DMS 273 (cell line): ENCODE results near the gene SERGEF.

Source experiments
- DNase-seq: peaks from one replicate; lab custom pipeline; 2025; ENCODE audit not compliant: unreplicated experiment; lab: John Stamatoyannopoulos, UW

The SERGEF gene

GRCh38 chr11:17760102-17761029 lies 252.5 kb downstream of the SERGEF start:
- peak; percentile 69 for DNase-seq

- no peak for DNase-seq
Observed at GRCh38 chr11:17755891-17756290, 257.0 kb downstream of the SERGEF start.

DNA sequence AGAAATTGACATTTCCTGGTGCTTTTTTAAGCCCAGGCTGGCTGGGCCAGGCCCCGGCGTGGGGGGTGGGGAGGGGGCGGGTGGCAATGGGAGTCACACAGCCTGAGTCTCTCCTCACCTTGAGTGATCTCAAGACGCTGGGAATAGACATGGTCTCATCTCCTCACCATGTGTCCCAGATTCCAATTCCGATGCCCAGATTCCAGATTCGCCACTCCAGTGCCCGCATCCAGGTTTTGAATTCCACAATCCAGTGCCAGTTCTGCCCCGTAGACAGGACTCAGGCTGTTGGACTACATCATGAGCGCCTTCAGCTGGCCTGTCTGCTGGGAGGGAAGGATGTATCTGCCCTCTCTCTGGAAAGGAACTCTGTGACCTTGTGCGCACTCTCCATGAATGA lies 259.2 kb downstream of the SERGEF start:
- no peak for DNase-seq

DNA sequence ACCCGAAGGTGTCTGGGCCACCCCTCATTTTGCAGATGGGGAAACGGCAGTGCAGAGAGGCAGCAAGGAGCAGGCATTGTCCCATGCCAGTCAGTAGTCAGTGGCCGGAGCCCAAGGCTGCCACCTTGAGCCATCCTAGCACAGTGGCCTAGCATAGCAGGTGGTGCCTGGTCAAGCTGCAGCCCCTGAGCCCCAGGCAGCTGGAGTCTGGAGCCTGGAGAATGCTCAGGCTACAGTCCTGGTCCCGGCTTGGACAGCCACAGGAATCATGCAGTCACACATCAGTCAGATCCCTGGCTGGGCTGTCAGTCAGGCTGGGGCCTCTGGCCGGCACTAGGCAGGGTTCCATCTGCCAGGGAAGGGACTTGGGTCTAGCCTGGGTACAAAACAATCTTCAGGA lies 259.7 kb downstream of the SERGEF start:
- no peak for DNase-seq

DNA sequence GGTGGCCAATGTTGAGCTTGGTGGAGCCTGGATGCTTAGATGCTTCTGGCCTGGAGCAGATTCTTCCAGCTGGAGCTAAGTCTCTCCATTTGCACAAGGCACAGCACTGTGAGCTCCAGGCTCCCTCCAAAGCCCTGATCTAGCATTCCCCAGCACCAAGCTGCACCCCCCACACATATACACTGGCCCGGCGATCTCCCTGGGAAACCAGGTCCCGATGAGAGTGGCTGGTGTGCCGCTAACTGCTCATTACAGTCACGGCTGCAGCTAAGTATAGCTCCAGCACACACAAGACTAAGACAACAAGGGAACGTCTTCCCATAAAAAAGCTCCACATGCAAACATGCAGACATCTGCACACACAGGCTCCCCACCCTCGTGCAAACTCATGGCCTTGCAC lies 260.7 kb downstream of the SERGEF start:
- no peak for DNase-seq

DNA sequence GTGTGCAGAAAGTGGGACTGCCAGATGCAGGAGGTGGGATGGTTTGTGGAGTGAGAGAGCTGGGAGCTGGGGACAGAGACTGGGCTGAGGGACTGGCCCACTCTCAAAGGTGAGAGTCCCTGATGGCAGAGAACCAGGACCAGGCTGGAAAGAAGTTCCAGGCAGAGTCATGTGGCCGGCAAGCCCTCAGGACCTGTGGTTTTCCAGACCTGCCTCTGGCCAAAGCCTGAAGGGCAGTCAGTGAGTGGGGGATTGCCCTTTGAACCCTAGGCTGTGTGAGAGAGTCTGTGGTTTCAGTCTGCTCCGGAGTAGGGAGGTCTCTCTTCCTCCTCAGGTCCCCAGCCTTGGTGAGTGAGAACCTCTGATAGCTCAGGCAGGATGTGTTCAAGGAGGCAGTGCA lies 261.3 kb downstream of the SERGEF start:
- DNase-seq, result no peak

GRCh38 chr11:17750801-17751165 lies 262.1 kb downstream of the SERGEF start:
- no peak for DNase-seq

DNA sequence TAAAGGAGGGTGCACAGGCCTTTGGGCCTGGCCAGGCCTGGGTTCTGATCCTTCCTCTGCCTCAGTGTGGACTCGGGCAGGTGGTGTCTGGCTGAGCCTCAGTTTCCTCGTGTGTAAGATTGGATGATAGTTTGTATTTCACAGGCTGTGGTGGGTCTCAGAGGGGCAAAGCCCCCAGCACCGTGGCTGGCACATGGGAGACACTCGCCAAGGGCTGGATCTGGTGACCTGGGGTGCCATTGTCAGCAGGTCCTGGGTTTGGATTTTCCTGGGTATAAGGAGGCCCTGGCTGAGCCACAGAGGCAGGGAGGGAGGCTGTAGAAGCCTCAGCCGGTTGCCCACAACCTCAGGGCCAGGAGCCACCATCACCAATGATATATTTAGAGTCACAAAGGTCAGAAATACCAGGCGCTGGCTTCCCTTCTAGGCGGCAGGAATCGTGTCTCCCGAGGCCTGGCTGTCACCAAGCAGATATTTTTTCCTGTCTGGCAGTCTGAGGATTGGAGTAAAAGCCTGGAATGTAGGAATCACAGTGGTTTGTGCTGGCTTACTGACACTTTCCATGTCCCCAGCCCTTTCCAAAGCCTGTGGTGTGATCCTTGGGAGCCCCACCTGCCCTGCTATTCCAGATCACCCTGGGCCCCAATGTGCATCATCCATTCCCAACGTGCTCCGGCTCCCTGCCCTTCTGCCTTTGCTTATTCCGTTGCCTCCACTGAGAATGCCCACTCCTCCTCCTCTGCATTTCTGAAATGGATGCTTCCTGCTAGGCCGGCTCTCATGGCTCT lies 262.6 kb downstream of the SERGEF start:
- DNase-seq, result no peak

DNA sequence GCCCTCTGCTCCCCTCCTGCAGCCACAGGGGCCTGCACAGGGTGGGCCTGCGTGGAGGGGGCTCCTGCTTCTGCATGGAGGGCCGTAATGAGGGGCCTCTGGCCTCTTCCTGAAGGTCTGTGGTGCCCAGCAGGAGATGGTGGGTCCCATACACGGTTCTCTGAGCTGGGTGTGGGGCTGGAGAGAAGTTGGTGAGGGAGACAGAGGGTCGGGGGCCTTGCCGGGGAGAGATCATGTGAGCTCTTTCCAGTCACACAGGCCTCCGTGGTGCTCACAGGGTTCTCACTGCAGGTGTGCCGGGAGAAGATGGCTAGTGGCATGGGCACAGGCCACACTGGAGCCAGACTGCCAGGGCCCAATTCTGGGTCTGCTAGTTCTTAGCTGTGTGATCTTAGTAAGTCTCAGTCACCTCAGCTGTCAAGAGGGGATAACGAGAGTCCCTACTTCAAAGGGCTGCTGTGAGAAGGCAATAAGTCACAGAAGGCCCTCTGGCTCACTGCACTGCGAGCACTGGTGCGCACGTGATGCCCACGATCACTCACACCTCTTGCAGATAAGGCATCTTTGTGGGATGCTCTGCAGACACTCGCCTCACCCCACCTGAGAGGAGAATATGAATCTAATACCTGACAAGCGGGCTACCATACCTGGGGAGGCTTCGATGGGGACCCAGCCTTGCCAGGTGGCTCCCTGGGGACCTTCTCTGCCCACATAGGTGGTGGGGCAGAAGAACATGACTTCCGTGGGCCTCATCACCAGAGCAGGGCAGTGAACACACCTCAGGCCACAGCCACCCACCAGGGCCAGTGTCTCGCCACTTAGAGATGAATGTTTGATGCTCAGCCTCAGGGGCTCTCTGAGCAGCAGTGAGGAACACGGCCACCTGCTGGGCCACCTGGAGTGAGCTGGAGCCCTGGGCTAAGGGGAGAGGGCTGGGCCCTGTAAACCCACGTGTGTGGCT lies 263.8 kb downstream of the SERGEF start:
- DNase-seq, result no peak

DNA sequence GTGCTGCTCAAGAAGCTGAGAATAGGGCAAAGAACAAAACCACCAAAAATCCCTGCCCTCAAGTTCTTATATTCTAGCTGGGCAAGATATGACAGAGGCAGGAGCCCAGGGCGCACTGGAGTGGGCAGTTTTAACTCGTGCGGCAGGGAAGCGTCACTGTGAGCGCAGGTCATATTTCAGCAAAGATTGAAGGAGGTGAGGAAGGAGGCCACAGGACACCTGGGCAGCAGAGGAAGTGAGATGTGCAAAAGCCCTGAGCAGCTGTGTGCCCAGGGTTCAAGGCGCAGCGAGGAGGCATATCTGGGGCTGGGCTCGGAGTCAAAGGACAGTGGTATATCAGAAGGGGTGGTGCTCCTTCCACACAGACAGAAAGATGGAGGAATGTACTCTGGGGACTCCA lies 264.8 kb downstream of the SERGEF start:
- DNase-seq, result no peak

DNA sequence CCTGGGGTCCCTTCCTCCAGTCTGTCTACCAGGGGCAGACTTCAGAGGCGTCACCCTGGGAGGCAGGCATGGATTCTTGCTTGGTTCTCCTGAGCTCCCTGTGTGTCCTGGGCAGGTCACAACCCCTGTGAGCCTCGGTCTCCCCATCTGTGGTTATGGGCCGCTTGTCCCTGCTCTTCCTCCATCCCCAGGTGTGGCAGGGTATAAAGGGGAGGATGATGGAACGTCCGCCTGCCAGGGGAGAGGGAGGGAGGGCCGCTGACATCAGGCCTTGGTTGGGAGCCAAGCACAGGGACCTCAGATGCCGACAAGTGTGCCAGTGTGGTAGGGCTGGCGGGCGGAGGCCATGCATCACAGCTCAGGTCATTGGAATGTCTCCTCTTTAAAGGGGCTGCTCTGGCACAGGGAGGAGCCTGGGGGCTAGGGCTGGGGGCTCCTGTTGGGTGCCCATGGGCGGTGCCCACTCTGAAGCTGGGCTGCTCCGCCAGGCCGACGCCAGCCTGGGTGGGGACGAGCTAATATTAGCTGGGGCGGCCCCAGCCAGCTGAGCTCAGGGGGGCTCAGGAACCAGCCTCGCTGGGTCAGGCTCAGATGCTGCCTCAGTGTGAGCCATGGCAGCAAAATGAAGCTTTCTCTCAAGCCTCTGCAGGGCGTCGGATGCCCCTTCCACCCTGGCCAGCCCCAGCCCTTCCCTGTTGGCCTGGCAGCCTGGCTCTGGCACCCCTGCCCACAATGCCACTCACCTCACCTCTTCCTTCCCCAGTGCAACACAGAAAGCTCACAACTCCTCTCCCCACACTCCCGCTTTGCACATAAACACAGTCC lies 265.5 kb downstream of the SERGEF start:
- DNase-seq, result no peak

GRCh38 chr11:17746096-17746495 lies 266.8 kb downstream of the SERGEF start:
- no peak for DNase-seq

GRCh38 chr11:17745023-17745772 lies 267.6 kb downstream of the SERGEF start:
- DNase-seq, result no peak

- no peak for DNase-seq
Observed at GRCh38 chr11:17744151-17744940, 268.5 kb downstream of the SERGEF start.

DNA sequence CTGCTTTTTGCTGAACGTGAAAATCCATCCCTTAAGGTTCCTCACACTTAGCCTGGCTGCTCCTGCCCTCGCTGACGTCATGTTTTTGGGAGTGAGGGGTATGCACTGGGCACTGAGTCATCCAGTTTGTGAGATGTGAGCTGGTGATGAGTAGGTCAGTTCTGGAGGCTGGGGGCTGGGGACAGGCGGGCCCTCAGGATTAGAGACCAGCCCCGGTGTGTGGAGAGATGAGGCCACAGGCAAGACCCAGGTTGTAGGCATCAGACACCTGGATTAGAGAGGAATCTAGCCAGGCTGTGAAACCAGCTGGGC lies 269.1 kb downstream of the SERGEF start:
- DNase-seq, result no peak

GRCh38 chr11:17743026-17743807 lies 269.6 kb downstream of the SERGEF start:
- DNase-seq, result no peak

GRCh38 chr11:17742019-17742418 lies 270.8 kb downstream of the SERGEF start:
- no peak for DNase-seq

- no peak for DNase-seq
Observed at GRCh38 chr11:17741487-17741886, 271.4 kb downstream of the SERGEF start.
